Measurements from ENCODE around the gene SMCHD1. TPM values are rescaled to one million over a fixed set of nuclear protein-coding genes. Genes with fewer than 3 reads are reported as not detected.

SMCHD1 gene
- total RNA-seq, 4 donors from 2014 or later = 41.0 to 179 (median 136) TPM

GRCh38 chr18:2612996-2613395 lies 42.5 kb upstream of the SMCHD1 start:
- DNase-seq = no peak
- in situ Hi-C loops (cut with MboI; ENCODE audit: low pct_ligation_motif_present in 1 of 4, low pct_unique_long_range_greater_than_20kb in 1 of 4, low sequenced_read_pairs in 3 of 4) (no loop called here), intact Hi-C loops (cut with DNase I; ENCODE audit: low total_unique reads) (no loop called here)
- Histone ChIP-seq H3K27ac (no peak overlapping the region), H3K4me1 (no peaks in the 10 kb centered on the region), H3K27me3 (no peaks in the 10 kb centered on the region), H3K4me3 (no peak overlapping the region), H3K36me3 (no peaks in the 10 kb centered on the region), H3K9me3 (no peaks in the 10 kb centered on the region)
- TF ChIP-seq POLR2A (IDR thresholded peaks at IDR 0.05) = no peak
- TF ChIP-seq CTCF (IDR thresholded peaks at IDR 0.05) = no peak
- TF ChIP-seq EP300 (IDR thresholded peaks at IDR 0.05; ENCODE audit: low read depth) = no peak
- TF ChIP-seq POLR2AphosphoS5 (IDR thresholded peaks at IDR 0.05) = no peak
- WGBS, 2 donors (ENCODE audit: low coverage in 1 of 2) = 48% methylated on average over 1 of the region's 1 CpG; no CpG with 5 or more reads in 1 of the 2 donors

GRCh38 chr18:2617401-2617998 lies 38.0 kb upstream of the SMCHD1 start:
- Histone ChIP-seq H3K4me3 (no peak overlapping the region), H3K9me3 (no peaks in the 10 kb centered on the region), H3K27ac (no peak overlapping the region), H3K36me3 (no peaks in the 10 kb centered on the region), H3K4me1 (no peaks in the 10 kb centered on the region), H3K27me3 (no peaks in the 10 kb centered on the region)
- in situ Hi-C loops (cut with MboI; ENCODE audit: low pct_ligation_motif_present in 1 of 4, low pct_unique_long_range_greater_than_20kb in 1 of 4, low sequenced_read_pairs in 3 of 4) (no loop called here), intact Hi-C loops (cut with DNase I; ENCODE audit: low total_unique reads) (no loop called here)
- WGBS, 2 donors (ENCODE audit: low coverage in 1 of 2) = 67 to 80% methylated on average over 4 of the region's 4 CpGs
- DNase-seq = no peak
- TF ChIP-seq EP300 (IDR thresholded peaks at IDR 0.05; ENCODE audit: low read depth) = no peak
- TF ChIP-seq CTCF (IDR thresholded peaks at IDR 0.05) = no peak

GRCh38 chr18:2618009-2618408 lies 37.5 kb upstream of the SMCHD1 start:
- H3K36me3 ChIP-seq = no peaks in the 10 kb centered on the region
- WGBS, 2 donors (ENCODE audit: low coverage in 1 of 2) = 88 to 94% methylated on average over 3 to 4 of the region's 4 CpGs
- no peak for TF ChIP-seq EP300 (IDR thresholded peaks at IDR 0.05; ENCODE audit: low read depth)
- DNase-seq = no peak
- no peak overlapping the region for H3K27ac ChIP-seq
- in situ Hi-C loops (cut with MboI; ENCODE audit: low pct_ligation_motif_present in 1 of 4, low pct_unique_long_range_greater_than_20kb in 1 of 4, low sequenced_read_pairs in 3 of 4) (no loop called here), intact Hi-C loops (cut with DNase I; ENCODE audit: low total_unique reads) (no loop called here)
- H3K4me3 ChIP-seq = no peak overlapping the region
- H3K27me3 ChIP-seq = no peaks in the 10 kb centered on the region
- H3K4me1 ChIP-seq = no peaks in the 10 kb centered on the region
- H3K9me3 ChIP-seq = no peaks in the 10 kb centered on the region

- H3K4me1 ChIP-seq = no peaks in the 10 kb centered on the region
- H3K27ac ChIP-seq = no peak overlapping the region
- TF ChIP-seq POLR2AphosphoS5 (IDR thresholded peaks at IDR 0.05) = no peak
- TF ChIP-seq CTCF (IDR thresholded peaks at IDR 0.05) = no peak
- TF ChIP-seq EP300 (IDR thresholded peaks at IDR 0.05; ENCODE audit: low read depth) = no peak
- no peak for TF ChIP-seq POLR2A (IDR thresholded peaks at IDR 0.05)
- intact Hi-C loops (cut with DNase I; ENCODE audit: low total_unique reads) = no loop called here
- in situ Hi-C loops (cut with MboI; ENCODE audit: low pct_ligation_motif_present in 1 of 4, low pct_unique_long_range_greater_than_20kb in 1 of 4, low sequenced_read_pairs in 3 of 4) = no loop called here
- H3K4me3 ChIP-seq = no peak overlapping the region
- 72% methylated on average over 5 of the region's 5 CpGs; no CpG with 5 or more reads in 1 of the 2 donors for WGBS, 2 donors (ENCODE audit: low coverage in 1 of 2)
- H3K9me3 ChIP-seq = no peaks in the 10 kb centered on the region
- DNase-seq = no peak
- H3K27me3 ChIP-seq = no peaks in the 10 kb centered on the region
- H3K36me3 ChIP-seq = no peaks in the 10 kb centered on the region
Measured at GRCh38 chr18:2625217-2625616, 30.3 kb upstream of the SMCHD1 start.

GRCh38 chr18:2627821-2628276 lies 27.7 kb upstream of the SMCHD1 start:
- TF ChIP-seq EP300 (IDR thresholded peaks at IDR 0.05; ENCODE audit: low read depth) (no peak), POLR2AphosphoS5 (IDR thresholded peaks at IDR 0.05) (no peak), POLR2A (IDR thresholded peaks at IDR 0.05) (no peak), CTCF (IDR thresholded peaks at IDR 0.05) (no peak)
- H3K4me3 ChIP-seq = no peak overlapping the region
- intact Hi-C loops (cut with DNase I; ENCODE audit: low total_unique reads) = no loop called here
- 96% methylated on average over 1 of the region's 1 CpG; no CpG with 5 or more reads in 1 of the 2 donors for WGBS, 2 donors (ENCODE audit: low coverage in 1 of 2)
- no peaks in the 10 kb centered on the region for H3K36me3 ChIP-seq
- in situ Hi-C loops (cut with MboI; ENCODE audit: low pct_ligation_motif_present in 1 of 4, low pct_unique_long_range_greater_than_20kb in 1 of 4, low sequenced_read_pairs in 3 of 4) = no loop called here
- H3K27me3 ChIP-seq = no peaks in the 10 kb centered on the region
- H3K4me1 ChIP-seq = peaks cover 0 to under 1% (median 0%) of the 10 kb centered on the region in 4 donors
- no peak overlapping the region for H3K27ac ChIP-seq
- DNase-seq = no peak
- no peaks in the 10 kb centered on the region for H3K9me3 ChIP-seq

All from transverse colon (tissue), 4 donors.